PC-3 (cell line): ENCODE data around the gene CHST11. TPM values are rescaled to one million over a fixed set of nuclear protein-coding genes. Genes with fewer than 3 reads are reported as not detected.

ENCODE experiments used
- ATAC-seq: fragments of 200-7000 bp; cut with Tn5 transposase; 2 replicates; pipeline ENCODE4 v1.9.1; 2020; ENCODE audit warnings: mild to moderate bottlenecking, moderate library complexity
- BruUV-seq: library from RNA; stranded (reverse); fragments of 400-500 nt; replicated peaks from 2 replicates; lab custom pipeline; 2021; lab: Mats Ljungman, UMichigan
- CTCF ChIA-PET: fragments of 300-600 bp; sonication (Branson Sonifier 250); formaldehyde crosslinking; loops from one replicate; lab custom pipeline; 2022; ENCODE audit warnings: antibody characterized with exemption; lab: Charles Lee
- POLR2A ChIA-PET: fragments of 300-600 bp; sonication (Branson Sonifier 250); formaldehyde crosslinking; loops from one replicate; lab custom pipeline; 2022; ENCODE audit warnings: antibody characterized with exemption; ENCODE audit not compliant: unreplicated experiment; lab: Charles Lee
- DNase-seq: peaks from one replicate; pipeline ENCODE4 v3.0.0-alpha.2; 2015
- H2AFZ ChIP-seq: fragments of 300-600 bp; sonication (generic); 2 replicates; pipeline ENCODE4 v1.6.0; 2016; ENCODE audit warnings: antibody characterized with exemption, low read length
- H3F3A ChIP-seq: fragments of 300-600 bp; sonication (generic); one replicate; pipeline ENCODE4 v1.6.0; 2017; ENCODE audit warnings: antibody characterized with exemption, low read length, control low read depth, mild to moderate bottlenecking; ENCODE audit not compliant: unreplicated experiment
- H3K27ac ChIP-seq: fragments of 300-600 bp; sonication (generic); 2 replicates; pipeline ENCODE4 v1.5.1; 2016; ENCODE audit warnings: mild to moderate bottlenecking, low read length
- H3K27me3 ChIP-seq: fragments of 300-600 bp; sonication (generic); 2 replicates; pipeline ENCODE4 v1.6.1; 2016; ENCODE audit warnings: low read length, mixed read lengths
- H3K36me3 ChIP-seq: fragments of 300-600 bp; sonication (generic); 2 replicates; pipeline ENCODE4 v1.6.1; 2016; ENCODE audit warnings: low read depth, mixed run types, low read length, mixed read lengths
- H3K4me1 ChIP-seq: fragments of 300-600 bp; sonication (generic); 2 replicates; pipeline ENCODE4 v1.5.1; 2016; ENCODE audit warnings: low read length; ENCODE audit not compliant: insufficient read depth
- H3K4me2 ChIP-seq: fragments of 300-600 bp; sonication (generic); 2 replicates; pipeline ENCODE4 v1.6.0; 2016; ENCODE audit warnings: low read length
- H3K4me3 ChIP-seq: fragments of 300-600 bp; sonication (generic); 2 replicates; pipeline ENCODE4 v1.5.1; 2016; ENCODE audit warnings: mild to moderate bottlenecking, low read length, mixed read lengths
- H3K79me2 ChIP-seq: fragments of 300-600 bp; sonication (generic); 2 replicates; pipeline ENCODE4 v1.6.1; 2017; ENCODE audit warnings: low read length, mixed read lengths
- H3K9ac ChIP-seq: fragments of 300-600 bp; sonication (generic); 2 replicates; pipeline ENCODE4 v1.6.0; 2016; ENCODE audit warnings: mild to moderate bottlenecking, low read length
- H3K9me2 ChIP-seq: fragments of 300-600 bp; sonication (generic); replicated peaks from 2 replicates; pipeline ENCODE4 v1.6.1; 2016; ENCODE audit warnings: mixed run types, low read length, mixed read lengths
- H3K9me3 ChIP-seq: fragments of 300-600 bp; sonication (generic); 2 replicates; pipeline ENCODE4 v1.6.1; 2016; ENCODE audit warnings: low read length, mixed read lengths
- H4K20me1 ChIP-seq: fragments of 300-600 bp; sonication (generic); 2 replicates; pipeline ENCODE4 v1.6.1; 2016; ENCODE audit warnings: low read length, mixed read lengths
- EZH2 ChIP-seq: fragments of 300-600 bp; sonication (generic); IDR thresholded peaks from one replicate; pipeline ENCODE4 v1.6.1; 2017; ENCODE audit warnings: antibody characterized with exemption, mild to moderate bottlenecking, low read length; ENCODE audit not compliant: unreplicated experiment
- EZH2phosphoT487 ChIP-seq: fragments of 300-600 bp; sonication (generic); IDR thresholded peaks from 2 replicates; pipeline ENCODE4 v1.6.1; 2018; ENCODE audit warnings: mild to moderate bottlenecking, antibody characterized with exemption, low read length, borderline replicate concordance
- intact Hi-C: fragments of 100-400 bp; cut with micrococcal nuclease; formaldehyde crosslinking; loops from 2 replicates; pipeline ENCODE4 v1.9.0; 2023
- total RNA-seq: library from RNA; depleted of rRNA; stranded (reverse); fragments of >200 nt; gene quantifications from 2 replicates; pipeline ENCODE4 v1.2.3, GENCODE V29; 2014
- TF ChIP-seq, protein P1 (sequence below): fragments of 300-600 bp; sonication (generic); conservative IDR thresholded peaks from 2 replicates; pipeline ENCODE4 v1.5.1; 2017; ENCODE audit warnings: antibody characterized with exemption, low read depth, mild to moderate bottlenecking, low read length

The CHST11 gene
- total RNA-seq, 1 experiment from 2014 or later = 53.5 TPM

- TF ChIP-seq EZH2 (no peak), EZH2phosphoT487 (no peak)
- TF ChIP-seq, protein P1, sequence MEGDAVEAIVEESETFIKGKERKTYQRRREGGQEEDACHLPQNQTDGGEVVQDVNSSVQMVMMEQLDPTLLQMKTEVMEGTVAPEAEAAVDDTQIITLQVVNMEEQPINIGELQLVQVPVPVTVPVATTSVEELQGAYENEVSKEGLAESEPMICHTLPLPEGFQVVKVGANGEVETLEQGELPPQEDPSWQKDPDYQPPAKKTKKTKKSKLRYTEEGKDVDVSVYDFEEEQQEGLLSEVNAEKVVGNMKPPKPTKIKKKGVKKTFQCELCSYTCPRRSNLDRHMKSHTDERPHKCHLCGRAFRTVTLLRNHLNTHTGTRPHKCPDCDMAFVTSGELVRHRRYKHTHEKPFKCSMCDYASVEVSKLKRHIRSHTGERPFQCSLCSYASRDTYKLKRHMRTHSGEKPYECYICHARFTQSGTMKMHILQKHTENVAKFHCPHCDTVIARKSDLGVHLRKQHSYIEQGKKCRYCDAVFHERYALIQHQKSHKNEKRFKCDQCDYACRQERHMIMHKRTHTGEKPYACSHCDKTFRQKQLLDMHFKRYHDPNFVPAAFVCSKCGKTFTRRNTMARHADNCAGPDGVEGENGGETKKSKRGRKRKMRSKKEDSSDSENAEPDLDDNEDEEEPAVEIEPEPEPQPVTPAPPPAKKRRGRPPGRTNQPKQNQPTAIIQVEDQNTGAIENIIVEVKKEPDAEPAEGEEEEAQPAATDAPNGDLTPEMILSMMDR = no peak
- DNase-seq (no peak), ATAC-seq (no peak)
- Histone ChIP-seq H3K9me2 (no peaks in the 10 kb centered on the region), H3K79me2 (peaks cover 18% of the 10 kb centered on the region; the same call in 1 of the 2 replicates), H2AFZ (no peak overlapping the region), H3K27me3 (no peaks in the 10 kb centered on the region), H4K20me1 (no peaks in the 10 kb centered on the region), H3K36me3 (no peaks in the 10 kb centered on the region), H3K4me3 (no peak overlapping the region), H3K9me3 (no peaks in the 10 kb centered on the region), H3K27ac (no peak overlapping the region), H3K9ac (no peak overlapping the region), H3K4me2 (no peak overlapping the region), H3K4me1 (peaks cover 45% of the 10 kb centered on the region), H3F3A (peaks cover 11% of the 10 kb centered on the region)
- ChIA-PET CTCF (no interaction called here), POLR2A (no interaction called here)
- no TSS peak for BruUV-seq
- intact Hi-C loops = no loop called here
These were observed 143.4 kb downstream of the CHST11 start for GRCh38 chr12:104600036-104600712.

DNA sequence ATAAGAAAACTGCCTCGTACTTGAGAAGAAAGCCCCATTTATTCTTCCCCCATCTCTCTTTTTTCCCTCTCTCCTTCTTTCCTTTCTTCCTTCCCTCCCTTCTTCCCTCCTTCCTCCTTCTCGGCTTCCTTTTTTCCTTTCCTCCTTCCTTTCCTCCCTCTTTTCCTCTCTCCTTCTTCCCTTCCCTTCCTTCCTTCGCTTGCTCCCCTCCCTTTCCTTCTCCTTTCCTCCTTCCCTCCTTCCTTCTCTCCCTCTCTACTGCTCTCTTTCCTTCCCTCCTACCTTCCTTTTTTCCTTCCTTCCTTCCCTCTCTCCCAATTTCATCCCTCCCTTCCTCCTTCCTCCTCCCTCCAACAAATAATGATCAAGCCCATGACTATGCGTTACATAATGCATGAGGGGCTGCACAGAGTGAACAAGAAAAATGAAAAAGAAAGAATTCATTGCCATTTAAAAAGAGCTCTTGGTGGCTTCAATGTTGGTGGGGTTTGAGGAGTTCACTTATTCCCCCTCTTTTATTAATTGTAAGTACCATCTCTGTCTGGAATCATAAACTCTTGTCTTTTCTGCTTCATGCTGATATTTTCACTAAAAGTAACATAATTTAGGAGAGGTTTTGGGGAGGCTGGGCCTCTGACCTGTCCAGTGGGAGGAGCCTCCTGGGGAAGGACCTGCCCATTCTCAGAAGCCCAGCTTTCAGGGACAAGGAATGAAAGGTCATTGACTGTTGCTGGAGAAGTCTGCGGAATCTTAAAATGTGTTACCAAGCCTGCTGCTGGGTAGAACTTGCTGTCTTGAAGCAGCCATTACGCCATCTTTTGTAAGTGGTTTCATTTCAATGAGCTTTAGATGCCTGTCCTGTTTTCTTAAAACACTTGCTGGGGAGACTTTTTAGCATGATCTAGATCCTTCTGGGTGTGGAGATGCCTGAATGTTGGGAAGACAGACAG is 144.3 kb downstream of the CHST11 start:
- CTCF ChIA-PET = no interaction called here
- H3K27me3 ChIP-seq = no peaks in the 10 kb centered on the region
- DNase-seq (no peak), ATAC-seq (no peak)
- TF ChIP-seq EZH2phosphoT487 (no peak), EZH2 (no peak)
- TF ChIP-seq, protein P1 = no peak
- intact Hi-C loops = no loop called here
- H3K4me1 ChIP-seq = peaks cover 50% of the 10 kb centered on the region
- no peaks in the 10 kb centered on the region for H3K9me3 ChIP-seq
- no peak overlapping the region for H3K27ac ChIP-seq
- no peak overlapping the region for H3K9ac ChIP-seq
- no peaks in the 10 kb centered on the region for H3K9me2 ChIP-seq
- no peaks in the 10 kb centered on the region for H3K36me3 ChIP-seq
- no TSS peak for BruUV-seq
- H3F3A ChIP-seq = peaks cover 11% of the 10 kb centered on the region
- H4K20me1 ChIP-seq = no peaks in the 10 kb centered on the region
- H3K4me3 ChIP-seq = no peak overlapping the region
- H3K4me2 ChIP-seq = no peak overlapping the region
- peaks cover 15% of the 10 kb centered on the region; the same call in 1 of the 2 replicates for H3K79me2 ChIP-seq
- H2AFZ ChIP-seq = no peak overlapping the region
- POLR2A ChIA-PET = no interaction called here
